Ureter (tissue), 1 donor: ENCODE measurements around the gene ATP8B4. TPM values are rescaled to one million over a fixed set of nuclear protein-coding genes. Genes with fewer than 3 reads are reported as not detected.

Experiments used
- DNase-seq: peaks from one replicate; pipeline ENCODE4 v3.0.0-alpha.2; 2020; ENCODE audit warnings: low spot score
- total RNA-seq: library from RNA; stranded (reverse); gene quantifications from one replicate; pipeline ENCODE4 v1.2.4, GENCODE V29; 2023
- donor health status: DM: yes; HTN: yes; CAD: no.

Gene ATP8B4
- total RNA-seq, 1 donor from 2014 or later: 29.2 TPM

DNA sequence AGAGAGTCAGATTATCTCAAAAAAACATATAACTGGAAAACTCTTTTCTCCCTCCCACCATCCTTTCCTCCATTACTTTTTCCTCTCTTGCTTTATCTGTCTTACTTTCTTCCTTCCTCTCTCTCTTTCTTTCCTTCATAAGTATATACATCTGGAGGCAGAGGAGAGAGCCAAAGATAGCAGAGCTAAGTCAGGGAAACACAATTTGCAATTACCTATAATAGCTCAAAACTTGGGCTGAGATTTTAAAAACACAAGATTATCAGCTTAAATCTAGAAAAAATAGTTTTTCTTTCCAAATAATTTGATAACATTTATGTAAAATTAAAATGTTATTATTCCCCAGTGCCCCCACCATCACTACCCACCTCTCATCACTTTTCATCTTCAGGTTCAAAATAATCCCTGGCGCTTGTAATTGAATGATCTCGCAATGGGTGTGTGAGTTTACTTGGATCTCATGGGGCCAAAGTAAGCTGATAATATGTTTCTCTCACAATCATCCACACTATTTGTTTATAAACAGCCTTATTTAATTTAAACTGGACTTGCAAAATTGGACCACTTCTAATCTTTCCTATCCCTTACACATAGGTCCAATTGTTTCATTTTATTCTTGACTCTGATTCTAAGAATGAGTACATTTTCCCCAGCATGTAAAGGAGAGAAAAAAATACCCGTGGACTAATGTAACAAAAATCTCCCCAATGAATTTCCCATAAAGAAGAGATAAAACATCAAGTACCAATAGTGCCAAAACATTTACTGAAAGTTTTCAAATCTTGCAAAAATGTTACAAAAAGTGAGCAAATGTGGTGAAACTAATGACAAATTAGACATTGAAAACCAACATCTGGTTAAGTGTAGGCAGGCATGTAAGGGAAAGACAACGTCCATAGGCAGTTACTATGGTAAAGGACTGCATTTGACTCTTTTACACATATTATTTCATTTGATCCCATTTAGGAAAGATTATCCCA, 261.2 kb downstream of the ATP8B4 start:
- DNase-seq: no peak

DNA sequence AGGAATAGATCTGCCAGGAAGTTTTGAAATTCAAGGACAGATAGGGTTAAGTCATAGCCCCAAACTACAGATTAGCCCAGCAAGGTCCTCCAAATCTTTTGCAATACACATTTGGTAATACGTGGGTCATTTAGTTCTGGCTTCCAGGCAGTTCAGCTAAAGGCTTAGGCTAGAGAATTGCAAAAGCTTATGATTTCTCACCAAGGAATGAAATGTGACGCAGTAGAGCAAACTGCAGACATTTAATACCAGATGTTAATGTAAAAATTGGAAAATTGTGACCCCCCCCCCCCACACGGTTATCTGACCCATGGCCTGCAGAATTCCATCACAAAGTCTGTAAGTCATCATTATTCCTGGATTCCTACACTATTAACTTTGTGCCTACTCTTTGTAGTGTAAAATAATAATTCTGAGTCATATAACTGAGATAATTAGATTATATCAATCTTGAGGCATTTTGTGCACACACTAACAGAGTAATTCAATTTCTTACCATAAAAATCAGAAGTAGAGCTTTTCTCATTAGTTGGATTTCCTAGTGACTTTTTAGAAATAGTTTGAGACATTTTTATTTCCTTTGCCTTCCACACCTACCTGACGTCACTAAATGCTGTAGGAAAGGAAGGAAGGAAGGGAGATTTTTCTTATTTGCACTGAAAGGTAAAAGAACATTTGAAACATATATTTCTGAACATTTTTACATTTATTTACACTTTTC, 263.0 kb downstream of the ATP8B4 start:
- DNase-seq: no peak

DNA sequence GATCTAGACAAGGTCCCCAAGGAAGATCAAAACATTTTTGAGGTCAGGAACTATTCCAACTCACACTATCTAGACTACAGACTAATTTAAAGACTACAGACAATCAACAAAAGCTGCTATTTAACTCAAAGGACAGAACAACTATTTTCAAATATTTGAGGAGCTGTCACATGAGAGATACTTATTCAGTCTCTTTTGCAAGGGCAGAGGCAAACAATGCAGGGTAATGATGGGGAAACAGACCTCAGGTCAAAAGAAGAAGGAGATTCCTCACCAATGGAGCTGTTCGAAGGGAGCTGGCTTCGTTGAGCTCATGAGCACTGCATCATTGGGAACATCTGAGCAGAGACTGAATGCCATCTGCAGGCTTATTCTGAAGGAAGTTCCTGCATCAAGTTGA, 266.3 kb downstream of the ATP8B4 start:
- no peak for DNase-seq

DNA sequence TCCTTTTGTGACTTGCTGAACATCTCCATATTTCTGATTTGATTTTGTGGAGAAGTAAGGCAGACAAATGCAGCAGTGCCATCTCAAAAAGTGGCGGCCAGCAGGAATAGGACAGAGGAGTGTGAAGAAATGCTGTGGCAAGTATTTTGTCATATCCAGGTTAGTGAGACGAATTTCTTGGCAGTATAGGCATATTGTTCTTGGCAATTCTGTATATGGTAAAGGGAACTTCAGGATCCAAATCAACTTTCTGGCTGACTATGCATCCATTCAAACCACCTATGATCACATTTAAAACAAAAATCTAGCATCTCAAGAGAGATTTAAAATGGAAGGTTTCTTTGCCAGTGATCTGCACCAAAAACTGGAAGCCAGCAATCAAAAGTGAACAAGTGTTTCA, 270.2 kb downstream of the ATP8B4 start:
- no peak for DNase-seq

DNA sequence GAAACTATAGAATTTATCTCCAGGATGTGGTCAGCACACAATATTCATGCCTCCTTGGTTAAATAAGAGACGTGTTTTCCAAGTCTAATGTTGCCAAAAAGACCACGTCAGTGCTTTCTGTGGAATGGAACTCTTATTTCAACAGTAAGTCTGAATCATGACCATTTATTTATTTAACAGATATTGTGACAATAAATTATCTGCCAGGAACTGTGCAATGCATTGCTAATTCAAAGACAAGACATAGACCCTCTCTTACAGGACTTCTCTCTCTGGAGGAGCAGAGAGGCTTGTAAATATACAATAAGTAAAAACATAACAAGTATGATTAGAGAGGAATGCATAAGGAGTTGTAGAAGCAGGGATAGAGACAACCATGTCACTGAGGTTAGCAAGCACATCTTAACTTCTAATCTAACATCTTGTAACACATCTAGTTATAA, 270.7 kb downstream of the ATP8B4 start:
- DNase-seq: no peak

DNA sequence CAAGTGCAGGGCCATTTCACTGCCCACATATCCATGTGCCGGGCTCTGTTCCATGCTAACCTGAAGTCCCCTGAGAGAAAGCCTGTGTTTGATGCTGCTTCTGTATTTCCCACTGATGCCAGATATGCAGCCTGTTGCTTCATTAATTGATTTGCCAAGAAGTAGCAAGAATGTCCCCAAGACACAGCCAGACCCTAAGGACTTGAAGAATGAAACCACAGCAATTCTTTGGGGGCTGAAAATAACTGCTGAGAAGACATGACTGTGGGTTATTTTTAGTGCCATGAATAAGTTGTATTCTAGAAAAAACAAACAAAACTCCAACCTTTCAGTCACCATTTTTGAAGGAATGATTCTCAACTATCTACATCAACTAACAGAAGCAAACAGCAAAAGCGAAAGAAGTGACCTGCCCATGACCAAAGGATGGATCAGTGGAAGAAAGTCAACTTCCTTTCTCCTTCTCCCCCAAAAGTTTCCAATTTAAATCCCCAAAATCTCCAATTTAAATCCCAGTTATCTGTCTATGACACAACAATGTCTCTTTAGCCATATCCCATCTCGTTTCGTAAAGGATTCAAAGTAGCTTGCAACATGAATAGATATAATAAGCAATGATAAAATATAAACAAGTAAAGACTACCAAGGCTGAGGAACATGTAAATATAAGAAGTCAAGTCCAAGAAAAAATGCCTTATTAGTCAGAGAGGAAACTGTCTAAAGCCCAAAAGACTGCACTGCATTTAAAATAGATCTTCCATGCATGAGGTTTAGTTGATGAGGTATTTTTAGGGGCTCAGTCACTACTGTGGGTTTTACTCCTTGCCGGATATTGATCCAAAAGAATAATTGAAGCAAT, 271.4 kb downstream of the ATP8B4 start:
- no peak for DNase-seq

DNA sequence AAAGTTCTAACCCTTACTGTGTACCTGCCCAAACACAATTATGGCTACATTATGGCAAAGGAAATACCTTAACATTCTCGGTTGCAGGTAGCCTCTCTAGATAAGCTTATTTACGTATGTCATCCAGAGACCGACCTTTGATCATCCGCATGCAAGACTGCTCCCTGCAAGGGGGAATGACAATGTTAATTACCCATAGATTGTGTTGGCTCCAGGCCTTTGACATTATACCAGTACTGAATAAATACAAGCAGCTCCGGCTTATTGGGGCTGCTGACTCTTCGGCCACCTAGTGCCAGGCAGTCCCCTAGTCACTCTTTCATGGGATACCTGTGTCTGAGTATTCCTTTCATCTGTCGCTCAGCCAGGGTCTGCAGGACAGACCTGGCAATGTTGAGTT, 274.6 kb downstream of the ATP8B4 start:
- DNase-seq: no peak

DNA sequence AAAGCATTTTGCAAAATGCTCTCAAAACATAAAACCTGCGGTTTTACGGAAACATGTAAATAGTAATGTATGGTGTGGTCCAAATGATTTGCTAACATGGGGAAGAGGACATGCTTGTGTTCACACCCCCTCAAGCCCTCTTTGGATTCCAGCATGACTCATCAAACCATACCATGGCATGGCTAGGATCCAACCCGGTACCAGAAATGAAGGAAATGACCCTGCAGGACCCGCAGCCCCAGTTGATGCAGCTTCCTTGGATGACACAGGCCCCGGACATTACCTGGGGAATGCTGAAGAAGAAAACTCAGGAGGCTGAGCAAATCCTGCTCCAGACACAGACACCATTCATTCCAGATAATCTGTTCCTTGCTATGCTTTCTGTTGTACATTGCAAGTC, 275.3 kb downstream of the ATP8B4 start:
- DNase-seq: no peak

DNA sequence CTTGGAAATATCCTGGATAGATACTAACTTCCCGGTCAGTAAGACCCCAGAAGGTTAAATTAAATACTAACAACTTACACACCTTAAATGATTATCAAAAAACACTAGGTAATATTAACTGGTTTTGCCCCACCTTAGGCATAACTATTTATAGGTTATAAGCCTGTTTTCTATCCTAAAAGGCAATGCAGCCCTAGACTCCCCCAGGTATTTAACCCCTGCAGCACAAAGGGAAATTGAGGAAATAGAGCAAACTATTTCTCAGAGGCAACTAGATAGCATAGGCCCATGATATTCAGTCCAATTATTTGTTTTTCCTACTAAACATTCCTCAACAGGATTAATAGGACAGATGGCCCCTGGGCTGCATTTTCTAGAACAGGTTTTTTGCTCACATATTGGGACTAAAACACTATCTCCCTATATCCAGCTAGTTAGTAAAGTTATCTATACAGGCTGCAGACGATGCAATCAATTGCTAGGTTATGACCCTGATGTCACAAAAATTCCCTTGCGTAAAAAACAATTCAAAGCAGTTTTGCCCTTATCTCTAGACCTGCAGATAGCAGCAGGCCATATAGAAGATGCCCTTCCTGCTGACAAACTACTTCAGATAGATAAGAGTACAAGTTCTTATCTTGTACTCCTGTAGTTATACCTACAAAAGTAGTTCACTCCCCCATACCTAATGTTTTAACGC, 276.9 kb downstream of the ATP8B4 start:
- DNase-seq: no peak

DNA sequence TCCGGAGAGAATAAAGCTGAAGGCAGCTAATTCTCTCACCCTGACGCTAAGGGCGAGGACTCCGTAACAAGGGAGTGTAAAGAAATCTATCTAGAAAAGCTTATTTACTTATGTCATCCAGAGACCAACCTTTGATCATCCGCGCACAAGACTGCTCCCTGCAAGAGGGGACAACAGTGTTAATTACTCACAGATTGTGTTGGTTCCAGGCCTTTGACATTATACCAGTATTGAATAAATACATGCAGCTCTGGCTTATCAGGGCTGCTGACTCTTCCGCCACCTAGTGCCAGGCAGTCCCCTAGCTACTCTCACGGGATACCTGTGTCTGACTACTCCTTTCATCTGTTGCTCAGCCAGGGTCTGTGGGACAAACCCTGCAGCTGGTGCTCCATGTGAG, 286.5 kb downstream of the ATP8B4 start:
- no peak for DNase-seq

DNA sequence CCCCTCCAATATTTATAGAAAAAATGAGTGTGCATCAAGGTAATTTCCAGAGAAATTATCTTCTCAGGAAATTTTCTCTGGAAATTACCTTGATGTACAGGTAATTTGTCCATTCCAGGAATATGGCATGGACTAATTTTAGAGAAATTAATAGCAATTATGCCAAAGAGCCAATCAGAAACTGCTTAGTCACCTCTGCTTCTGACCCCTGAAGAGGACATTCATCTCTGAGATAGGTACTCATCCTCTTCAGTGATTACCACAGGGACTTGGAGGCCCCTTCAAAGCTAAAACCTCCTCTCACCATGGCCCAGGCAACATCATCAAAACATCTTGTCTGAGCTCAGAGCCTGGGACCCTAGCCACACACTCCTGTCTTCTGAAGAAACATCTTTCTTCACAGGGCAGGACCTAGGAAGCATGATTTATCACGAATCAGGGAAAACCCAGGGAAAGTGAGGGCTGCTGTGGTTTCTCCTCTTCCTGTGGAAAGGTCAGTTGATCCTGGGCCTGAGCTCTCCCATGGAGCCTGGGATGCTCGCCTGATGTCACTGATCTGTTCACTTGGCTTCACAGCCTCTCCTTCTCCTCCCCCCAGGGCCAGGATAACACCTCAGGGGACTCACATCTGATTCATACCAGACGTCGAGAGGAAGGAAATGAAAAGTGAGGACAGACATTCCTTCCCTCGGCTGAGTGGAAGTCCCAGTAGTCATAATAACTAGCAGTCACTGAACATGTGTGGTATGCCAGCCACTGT, 287.6 kb downstream of the ATP8B4 start:
- DNase-seq: no peak

DNA sequence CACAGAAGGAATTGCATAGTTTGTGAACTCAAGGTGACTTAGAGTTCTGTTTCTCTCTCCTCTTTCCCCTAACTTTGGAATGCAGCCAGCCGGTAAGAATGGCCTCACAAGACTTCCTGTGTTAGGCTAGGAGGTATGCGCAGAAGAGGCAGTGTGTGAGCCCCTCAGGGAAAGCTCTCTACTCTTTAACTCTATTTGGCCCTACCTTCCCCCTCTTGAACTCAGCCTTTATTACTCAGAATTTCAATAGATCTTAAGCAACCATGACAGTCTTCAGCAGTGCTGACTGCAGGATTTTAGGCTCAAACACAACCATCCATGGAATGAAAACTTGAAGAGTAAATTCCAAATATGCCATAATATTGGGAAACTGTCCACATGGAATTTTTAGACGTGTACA, 288.6 kb downstream of the ATP8B4 start:
- DNase-seq: no peak

DNA sequence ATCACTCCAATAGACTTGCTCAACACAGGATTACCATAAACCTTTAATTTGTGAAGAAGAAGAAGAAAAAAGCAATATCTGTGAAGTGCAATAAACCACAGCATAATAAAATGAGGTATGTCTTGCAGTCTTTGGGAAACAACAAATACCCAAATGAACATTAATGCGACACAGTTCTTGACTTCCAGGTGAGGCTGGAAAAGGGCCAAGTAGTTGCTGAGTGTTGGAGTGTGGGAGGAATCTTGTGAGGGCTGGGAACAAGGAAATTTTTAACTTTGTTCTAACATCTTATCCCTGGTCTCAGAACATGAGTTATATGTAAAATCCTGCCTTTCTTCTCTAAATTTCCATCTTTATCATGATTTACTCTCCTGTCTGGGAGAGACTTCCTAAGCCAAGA, 291.7 kb downstream of the ATP8B4 start:
- no peak for DNase-seq

DNA sequence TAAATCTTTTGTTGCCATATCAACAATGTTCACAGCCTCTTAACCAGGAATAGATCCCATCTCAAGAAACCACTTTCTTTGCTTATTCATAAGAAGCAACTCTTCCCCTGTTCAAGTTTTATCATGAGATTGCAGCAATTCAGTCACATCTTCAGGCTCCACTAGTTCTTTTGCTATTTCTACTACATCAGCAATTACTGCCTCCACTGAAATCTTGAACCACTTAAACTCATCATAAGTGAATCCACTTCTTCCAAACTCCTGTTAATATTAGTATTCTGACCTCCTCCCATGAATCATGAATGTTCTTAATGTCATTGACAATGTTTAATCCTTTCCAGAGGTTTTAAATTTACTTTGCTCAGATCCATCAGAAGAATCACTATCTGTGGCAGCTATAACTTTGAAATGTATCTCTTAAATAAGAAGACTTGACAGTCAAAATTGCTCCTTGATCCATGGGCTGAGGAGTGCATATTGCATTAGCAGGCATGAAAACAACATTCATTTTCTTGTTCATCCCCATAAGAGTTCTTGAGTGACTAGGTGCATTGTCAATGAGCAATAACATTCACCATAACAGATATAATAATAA, 292.3 kb downstream of the ATP8B4 start:
- no peak for DNase-seq

DNA sequence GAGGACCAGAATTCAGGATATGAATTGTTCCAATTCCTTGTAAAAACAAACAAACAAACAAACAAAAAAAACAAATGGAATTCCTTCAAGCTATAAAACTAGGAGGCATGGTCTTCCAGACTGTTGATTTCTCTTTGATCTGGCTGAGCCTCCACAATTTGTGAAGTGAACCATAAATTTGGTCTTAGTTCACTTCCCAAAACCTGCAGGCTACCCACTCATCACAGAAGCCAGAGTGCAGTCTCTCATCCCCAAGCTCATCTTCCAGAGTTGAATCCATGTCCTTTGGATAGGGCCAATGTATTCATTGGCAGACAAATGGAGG, 294.3 kb downstream of the ATP8B4 start:
- no peak for DNase-seq

DNA sequence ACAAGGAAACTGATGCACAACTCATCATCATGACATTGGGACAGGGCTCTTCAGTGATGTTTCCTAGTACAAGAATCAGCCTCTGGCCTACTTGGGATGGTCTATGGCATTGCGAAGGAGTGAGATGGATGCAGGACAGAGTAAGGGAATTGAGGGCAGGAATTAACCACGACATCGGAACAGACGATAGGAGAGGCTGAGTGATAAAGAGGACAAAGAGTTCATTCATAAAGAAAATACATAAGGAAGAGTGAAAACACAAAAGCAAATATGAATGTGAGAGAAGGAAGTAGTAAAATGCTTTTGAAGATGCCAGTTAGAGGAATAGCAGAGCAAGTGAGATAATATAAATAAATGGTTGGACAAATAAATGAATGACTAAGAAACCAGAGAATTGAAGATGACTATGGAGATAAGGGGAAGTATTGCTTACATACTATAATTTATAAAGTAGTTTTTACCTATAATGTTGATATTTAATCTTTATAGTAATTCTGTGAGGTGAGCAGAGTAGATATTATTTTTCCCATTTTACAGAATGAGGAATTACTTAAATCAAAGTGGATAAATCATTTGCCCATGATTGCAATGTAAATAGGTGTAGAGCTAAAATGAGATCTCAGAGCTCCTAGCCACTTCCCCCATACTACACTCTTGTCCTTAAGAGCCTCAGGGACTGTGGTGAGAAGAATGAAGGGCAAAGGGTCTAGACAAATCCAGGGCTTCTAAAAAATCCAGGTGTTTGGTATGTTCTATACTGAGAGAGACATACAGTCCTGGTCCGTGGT, 294.9 kb downstream of the ATP8B4 start:
- no peak for DNase-seq

DNA sequence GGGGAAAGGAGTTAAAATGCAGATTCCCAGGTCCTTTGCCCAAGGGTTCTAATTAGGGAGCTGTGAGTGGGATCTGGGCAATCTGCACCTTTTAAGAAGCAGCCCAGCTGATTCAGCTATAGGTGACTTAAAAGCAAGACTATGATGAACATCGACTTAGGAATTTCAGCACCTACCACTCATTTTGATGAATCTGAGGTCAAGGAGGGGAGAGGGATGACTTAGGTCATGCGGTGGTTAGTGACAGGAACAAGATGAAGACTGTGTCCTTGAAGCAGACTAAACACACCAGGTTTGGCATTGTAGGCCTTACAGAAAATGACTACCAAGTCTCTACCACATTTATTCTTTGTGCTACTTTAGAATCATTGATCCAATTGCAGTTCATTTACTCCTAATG, 301.9 kb downstream of the ATP8B4 start:
- no peak for DNase-seq

DNA sequence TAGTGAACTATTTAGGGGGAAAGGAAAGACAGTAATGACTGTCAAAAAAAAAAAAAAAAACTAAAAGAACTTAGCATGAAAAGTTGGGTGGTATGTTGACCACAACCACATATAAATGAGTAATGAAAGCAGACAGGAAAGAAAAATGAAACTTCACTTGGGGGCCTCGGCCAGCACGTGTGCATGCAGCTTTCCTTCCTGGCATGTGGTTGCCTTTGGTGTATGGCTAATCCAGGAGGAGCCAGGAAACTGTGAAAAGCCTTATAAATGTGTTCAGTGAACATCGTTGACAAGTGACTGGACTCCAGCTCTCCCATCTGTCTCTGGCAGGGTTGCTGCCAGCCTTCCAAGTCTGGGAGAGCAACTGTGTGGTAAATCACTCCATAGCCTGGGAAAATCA, 303.1 kb downstream of the ATP8B4 start:
- DNase-seq: no peak

DNA sequence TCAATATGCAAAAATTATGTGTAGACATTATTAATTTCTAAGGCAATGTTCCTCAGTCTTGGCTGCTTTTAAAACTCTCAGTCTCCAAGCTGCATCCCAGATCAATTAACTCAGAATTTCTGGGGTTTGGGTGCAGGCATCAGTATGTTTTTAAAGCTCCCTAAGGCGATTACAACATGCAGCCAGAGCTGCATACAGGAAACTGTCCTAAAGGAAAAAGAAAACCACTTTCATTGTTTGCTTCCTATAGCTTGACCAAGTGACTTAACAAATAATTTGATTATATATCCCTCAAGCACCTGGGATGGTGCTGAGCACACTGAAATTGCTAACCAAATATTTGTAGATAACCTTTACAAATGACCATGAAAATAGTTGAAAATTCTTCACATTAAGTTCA, 303.5 kb downstream of the ATP8B4 start:
- no peak for DNase-seq

DNA sequence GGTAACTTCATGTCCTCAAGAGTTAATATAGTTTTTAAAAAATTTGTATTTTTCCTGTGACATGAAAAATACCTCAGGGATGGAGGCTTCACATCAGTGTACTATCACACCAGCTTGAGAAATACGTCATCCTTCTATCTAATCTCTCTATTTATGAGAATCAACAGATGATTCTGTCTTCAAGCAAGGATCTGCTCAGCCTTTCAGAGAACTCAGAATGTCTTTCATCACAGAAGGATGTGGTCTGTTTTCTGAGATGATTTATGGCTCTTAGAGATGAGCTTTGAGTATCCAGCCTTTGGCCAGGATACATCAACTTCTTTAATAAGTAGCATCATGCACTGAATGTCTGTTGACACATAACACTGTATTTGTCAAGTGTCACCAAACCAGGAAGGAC, 304.3 kb downstream of the ATP8B4 start:
- no peak for DNase-seq
